Measurements from ENCODE around the gene TP53I11. TPM values are rescaled to one million over a fixed set of nuclear protein-coding genes. Genes with fewer than 3 reads are reported as not detected.

The TP53I11 gene
- polyA plus RNA-seq, 1 donor (not counting 4 experiments of a cell fraction or from before 2014, with no cell fraction given) = 21.4 TPM

DNA sequence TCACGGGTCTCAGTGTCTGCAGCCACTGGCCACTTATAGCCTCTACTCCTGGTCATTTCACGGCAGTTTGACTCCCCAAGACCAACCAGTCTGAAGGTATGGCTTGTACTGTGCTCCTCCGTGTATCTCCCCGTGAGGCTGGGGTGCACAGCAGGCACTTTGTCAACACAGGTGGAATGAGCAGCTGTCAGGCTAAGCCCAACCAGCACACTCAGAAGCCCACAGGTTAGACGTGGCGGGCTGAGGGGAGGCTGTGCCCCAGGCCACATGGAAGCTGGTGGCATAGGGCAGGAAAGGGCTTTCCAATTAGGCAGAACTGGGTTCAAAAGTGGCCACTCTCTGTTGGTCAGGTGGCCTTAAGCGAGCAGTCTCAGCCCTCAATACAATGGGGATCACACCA lies 7.0 kb downstream of the TP53I11 start:
- Histone ChIP-seq H3K9me3 (ENCODE audit: control insufficient read depth, low read depth, low read length) (no peaks in the 10 kb centered on the region), H3K79me2 (ENCODE audit: control insufficient read depth, insufficient read depth, low read length) (peaks cover 16% of the 10 kb centered on the region), H3K4me1 (ENCODE audit: control insufficient read depth, extremely low read depth, insufficient read depth, low read length) (peaks cover 17% of the 10 kb centered on the region), H3K9me1 (ENCODE audit: control insufficient read depth, extremely low read depth, insufficient read depth, low read length) (no peaks in the 10 kb centered on the region), H3K4me3 (ENCODE audit: control insufficient read depth in 2 of 3, extremely low read depth in 1 of 3, insufficient read depth in 2 of 3, low read depth in 1 of 3, low read length in 3 of 3) (no peak overlapping the region), H3K4me2 (ENCODE audit: control insufficient read depth, extremely low read depth, insufficient read depth, low read depth, low read length) (no peak overlapping the region), H3K36me3 (ENCODE audit: control insufficient read depth in 2 of 2, extremely low read depth in 1 of 2, insufficient read depth in 2 of 2, low read length in 2 of 2) (peaks cover 7 to 8% of the 10 kb centered on the region in 2 experiments), H3K27me3 (ENCODE audit: control insufficient read depth, extremely low read depth, insufficient read depth, low read length) (no peaks in the 10 kb centered on the region), H2AFZ (ENCODE audit: control insufficient read depth, low read length) (no peak overlapping the region), H3K27ac (ENCODE audit: control insufficient read depth, insufficient read depth, low read length) (no peak overlapping the region), H4K20me1 (ENCODE audit: control insufficient read depth, extremely low read depth, insufficient read depth, low read length) (peaks cover 25% of the 10 kb centered on the region), H3K9ac (ENCODE audit: control insufficient read depth, extremely low read depth, insufficient read depth, low read length) (no peak overlapping the region)
- dilution Hi-C loops (cut with MboI; ENCODE audit: extremely low pct_ligation_motif_present, low sequenced_read_pairs) = loop anchor here (25.0 kb wide), 1 partner anchor 394 kb away; no protein-coding TSS in a partner anchor
- TF ChIP-seq, protein P1, sequence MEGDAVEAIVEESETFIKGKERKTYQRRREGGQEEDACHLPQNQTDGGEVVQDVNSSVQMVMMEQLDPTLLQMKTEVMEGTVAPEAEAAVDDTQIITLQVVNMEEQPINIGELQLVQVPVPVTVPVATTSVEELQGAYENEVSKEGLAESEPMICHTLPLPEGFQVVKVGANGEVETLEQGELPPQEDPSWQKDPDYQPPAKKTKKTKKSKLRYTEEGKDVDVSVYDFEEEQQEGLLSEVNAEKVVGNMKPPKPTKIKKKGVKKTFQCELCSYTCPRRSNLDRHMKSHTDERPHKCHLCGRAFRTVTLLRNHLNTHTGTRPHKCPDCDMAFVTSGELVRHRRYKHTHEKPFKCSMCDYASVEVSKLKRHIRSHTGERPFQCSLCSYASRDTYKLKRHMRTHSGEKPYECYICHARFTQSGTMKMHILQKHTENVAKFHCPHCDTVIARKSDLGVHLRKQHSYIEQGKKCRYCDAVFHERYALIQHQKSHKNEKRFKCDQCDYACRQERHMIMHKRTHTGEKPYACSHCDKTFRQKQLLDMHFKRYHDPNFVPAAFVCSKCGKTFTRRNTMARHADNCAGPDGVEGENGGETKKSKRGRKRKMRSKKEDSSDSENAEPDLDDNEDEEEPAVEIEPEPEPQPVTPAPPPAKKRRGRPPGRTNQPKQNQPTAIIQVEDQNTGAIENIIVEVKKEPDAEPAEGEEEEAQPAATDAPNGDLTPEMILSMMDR (optimal IDR thresholded peaks at IDR 0.05 in 1 of 3, IDR thresholded peaks at IDR 0.05 in 1 of 3, conservative IDR thresholded peaks at IDR 0.05 in 1 of 3; ENCODE audit: extremely low read depth in 1 of 3, insufficient read depth in 2 of 3, low read length in 3 of 3) = no peak
- TF ChIP-seq EZH2 (IDR thresholded peaks at IDR 0.05; ENCODE audit: low read length) = no peak
- DNase-seq (ENCODE audit: low read depth, low spot score) (no peak), FAIRE-seq (no peak)

DNA sequence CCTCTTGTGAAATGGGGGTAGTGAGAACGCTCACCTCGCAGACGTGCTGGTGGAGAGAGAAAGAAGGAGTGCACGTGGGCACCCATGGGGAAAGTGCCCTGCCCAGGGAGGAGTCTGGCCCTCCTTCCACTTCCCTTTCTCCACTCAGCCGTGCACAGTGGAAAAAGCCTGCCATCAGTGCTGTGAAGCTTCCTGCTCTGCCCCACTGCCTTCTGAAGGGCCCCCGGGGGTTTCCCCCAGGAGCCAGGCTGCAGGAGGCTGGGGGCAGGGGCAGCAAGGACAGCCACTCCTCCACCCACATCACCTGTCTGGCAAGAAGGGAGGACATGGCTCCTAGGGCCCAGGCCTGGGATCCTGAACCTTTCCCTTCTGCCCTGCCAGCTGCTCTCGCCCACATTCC lies 7.6 kb downstream of the TP53I11 start:
- no peak overlapping the region for H3K4me2 ChIP-seq (ENCODE audit: control insufficient read depth, extremely low read depth, insufficient read depth, low read depth, low read length)
- no peak overlapping the region for H2AFZ ChIP-seq (ENCODE audit: control insufficient read depth, low read length)
- FAIRE-seq (no peak), DNase-seq (ENCODE audit: low read depth, low spot score) (no peak)
- dilution Hi-C loops (cut with MboI; ENCODE audit: extremely low pct_ligation_motif_present, low sequenced_read_pairs) = loop anchor here (25.0 kb wide), 1 partner anchor 394 kb away; no protein-coding TSS in a partner anchor
- peaks cover 15% of the 10 kb centered on the region for H3K79me2 ChIP-seq (ENCODE audit: control insufficient read depth, insufficient read depth, low read length)
- peaks cover 7 to 8% of the 10 kb centered on the region in 2 experiments for H3K36me3 ChIP-seq (ENCODE audit: control insufficient read depth in 2 of 2, extremely low read depth in 1 of 2, insufficient read depth in 2 of 2, low read length in 2 of 2)
- no peaks in the 10 kb centered on the region for H3K9me3 ChIP-seq (ENCODE audit: control insufficient read depth, low read depth, low read length)
- H3K4me3 ChIP-seq (ENCODE audit: control insufficient read depth in 2 of 3, extremely low read depth in 1 of 3, insufficient read depth in 2 of 3, low read depth in 1 of 3, low read length in 3 of 3) = no peak overlapping the region
- peaks cover 16% of the 10 kb centered on the region for H3K4me1 ChIP-seq (ENCODE audit: control insufficient read depth, extremely low read depth, insufficient read depth, low read length)
- no peak for TF ChIP-seq EZH2 (IDR thresholded peaks at IDR 0.05; ENCODE audit: low read length)
- TF ChIP-seq, protein P1 (optimal IDR thresholded peaks at IDR 0.05 in 1 of 3, IDR thresholded peaks at IDR 0.05 in 1 of 3, conservative IDR thresholded peaks at IDR 0.05 in 1 of 3; ENCODE audit: extremely low read depth in 1 of 3, insufficient read depth in 2 of 3, low read length in 3 of 3) = no peak
- H3K27ac ChIP-seq (ENCODE audit: control insufficient read depth, insufficient read depth, low read length) = no peak overlapping the region
- no peak overlapping the region for H3K9ac ChIP-seq (ENCODE audit: control insufficient read depth, extremely low read depth, insufficient read depth, low read length)
- no peaks in the 10 kb centered on the region for H3K27me3 ChIP-seq (ENCODE audit: control insufficient read depth, extremely low read depth, insufficient read depth, low read length)
- no peaks in the 10 kb centered on the region for H3K9me1 ChIP-seq (ENCODE audit: control insufficient read depth, extremely low read depth, insufficient read depth, low read length)
- peaks cover 25% of the 10 kb centered on the region for H4K20me1 ChIP-seq (ENCODE audit: control insufficient read depth, extremely low read depth, insufficient read depth, low read length)

Measured in keratinocyte (primary cell).